HG03108 (cell line): ENCODE data around the gene EMC9.

Experiments
- ATAC-seq: cut with Tn5 transposase; IDR thresholded peaks from one replicate; pipeline ENCODE4 v1.9.1; 2021; ENCODE audit warnings: moderate library complexity; ENCODE audit not compliant: unreplicated experiment

Gene EMC9

DNA sequence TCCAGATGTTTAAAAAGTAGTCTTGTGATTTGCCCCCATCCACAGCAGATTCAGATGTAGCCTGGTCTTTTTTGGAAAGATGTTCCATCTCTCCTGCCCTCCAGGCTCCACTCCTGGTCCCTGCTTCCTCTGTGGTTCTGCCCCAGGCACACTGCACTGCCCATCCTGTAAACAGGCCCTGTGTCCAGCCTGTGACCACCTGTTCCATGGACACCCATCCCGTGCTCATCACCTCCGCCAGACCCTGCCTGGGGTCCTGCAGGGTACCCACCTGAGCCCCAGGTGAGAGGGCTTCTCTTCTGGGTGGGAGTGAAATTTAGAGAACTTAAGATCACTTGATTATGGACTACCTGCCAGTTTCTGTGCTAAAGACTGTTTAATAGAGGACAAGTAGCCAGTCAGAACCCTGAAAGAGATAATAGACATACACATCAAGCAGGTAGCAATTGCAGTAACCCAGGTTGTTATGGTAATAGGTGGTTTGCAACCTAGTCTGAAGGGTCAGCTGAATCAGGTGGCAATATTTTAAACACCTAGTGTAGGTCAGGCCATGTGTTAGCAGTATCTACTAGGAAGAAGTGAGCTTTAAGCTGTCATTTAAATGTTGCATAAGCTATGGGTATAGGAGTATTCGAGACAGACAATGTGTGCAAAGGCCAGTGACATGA is 8.0 kb upstream of the EMC9 start:
- no peak for ATAC-seq

DNA sequence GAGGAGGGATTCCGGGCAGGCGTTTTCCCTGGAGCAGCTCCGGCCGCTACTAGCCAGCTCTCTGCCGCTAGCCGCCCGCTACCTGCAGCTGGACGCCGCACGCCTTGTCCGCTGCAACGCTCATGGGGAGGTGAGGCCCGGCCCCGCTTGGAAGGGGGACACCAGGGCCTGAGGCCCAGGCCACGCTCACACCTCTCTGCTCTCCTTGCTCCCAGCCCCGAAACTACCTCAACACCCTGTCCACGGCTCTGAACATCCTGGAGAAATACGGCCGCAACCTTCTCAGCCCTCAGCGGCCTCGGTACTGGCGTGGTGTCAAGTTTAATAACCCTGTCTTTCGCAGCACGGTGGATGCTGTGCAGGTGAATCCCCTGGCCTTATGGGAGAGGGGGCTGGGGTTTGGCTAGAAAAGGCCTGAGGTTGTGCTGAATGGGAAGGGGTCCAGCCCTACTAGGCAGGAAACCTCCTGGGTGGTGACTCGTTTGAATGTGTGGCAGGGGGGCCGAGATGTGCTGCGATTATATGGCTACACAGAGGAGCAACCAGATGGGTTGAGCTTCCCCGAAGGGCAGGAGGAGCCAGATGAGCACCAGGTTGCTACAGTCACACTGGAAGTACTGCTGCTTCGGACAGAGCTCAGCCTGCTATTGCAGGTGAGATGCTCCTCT is 6.5 kb upstream of the EMC9 start:
- ATAC-seq = no peak

DNA sequence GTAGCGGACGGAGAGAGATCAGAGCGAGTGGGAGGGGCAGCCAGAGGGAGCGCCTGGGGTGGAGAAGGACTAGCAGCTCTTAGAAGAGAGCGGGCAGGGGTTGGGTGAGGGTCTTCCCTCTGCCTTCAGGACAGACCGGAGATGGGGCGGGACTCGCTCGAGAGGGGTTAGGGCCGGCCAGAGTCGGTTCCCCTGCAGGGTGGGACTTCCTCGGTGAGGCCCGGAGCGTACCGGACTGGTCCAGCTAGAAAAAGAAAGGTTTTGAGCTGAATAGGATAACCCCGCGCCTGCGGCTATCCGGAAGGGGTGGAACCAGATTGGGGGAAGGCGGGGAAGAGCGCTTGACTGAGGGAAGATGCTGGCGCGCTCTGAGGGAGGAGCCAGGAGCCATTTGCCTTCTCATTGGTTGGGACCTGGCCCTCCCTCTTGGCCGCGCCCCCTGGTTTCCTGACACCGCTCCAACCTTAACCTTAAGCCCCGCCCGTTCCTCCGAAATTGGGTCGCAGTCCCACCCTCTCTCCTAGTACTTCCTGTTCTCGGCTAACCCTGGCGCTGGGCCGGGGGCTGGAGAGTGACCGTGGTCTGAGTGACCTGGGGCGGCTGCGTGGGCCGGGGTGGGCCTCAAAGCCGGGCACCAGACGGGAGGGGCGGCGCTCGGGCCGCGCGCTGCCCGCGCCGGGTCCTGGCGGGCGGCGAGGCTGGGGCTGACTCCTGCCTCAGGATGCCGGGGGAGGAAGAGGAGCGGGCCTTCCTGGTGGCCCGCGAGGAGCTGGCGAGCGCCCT is 5.8 kb upstream of the EMC9 start, which contains the start of gene RNF31:
TSS of gene RNF31 (plus strand) at position 521 of the 783 bp plus-strand sequence. CDS start at position 722, 201 bp downstream.
- peak; percentile 79 for ATAC-seq

- peak; percentile 68 for ATAC-seq
These were observed 5.1 kb upstream of the EMC9 start, which contains the start of gene PSME2 for GRCh38 chr14:24146453-24146977. TSS of gene PSME2 (minus strand) at chr14:24146610. CDS start at chr14:24146581, 29 bp downstream.

DNA sequence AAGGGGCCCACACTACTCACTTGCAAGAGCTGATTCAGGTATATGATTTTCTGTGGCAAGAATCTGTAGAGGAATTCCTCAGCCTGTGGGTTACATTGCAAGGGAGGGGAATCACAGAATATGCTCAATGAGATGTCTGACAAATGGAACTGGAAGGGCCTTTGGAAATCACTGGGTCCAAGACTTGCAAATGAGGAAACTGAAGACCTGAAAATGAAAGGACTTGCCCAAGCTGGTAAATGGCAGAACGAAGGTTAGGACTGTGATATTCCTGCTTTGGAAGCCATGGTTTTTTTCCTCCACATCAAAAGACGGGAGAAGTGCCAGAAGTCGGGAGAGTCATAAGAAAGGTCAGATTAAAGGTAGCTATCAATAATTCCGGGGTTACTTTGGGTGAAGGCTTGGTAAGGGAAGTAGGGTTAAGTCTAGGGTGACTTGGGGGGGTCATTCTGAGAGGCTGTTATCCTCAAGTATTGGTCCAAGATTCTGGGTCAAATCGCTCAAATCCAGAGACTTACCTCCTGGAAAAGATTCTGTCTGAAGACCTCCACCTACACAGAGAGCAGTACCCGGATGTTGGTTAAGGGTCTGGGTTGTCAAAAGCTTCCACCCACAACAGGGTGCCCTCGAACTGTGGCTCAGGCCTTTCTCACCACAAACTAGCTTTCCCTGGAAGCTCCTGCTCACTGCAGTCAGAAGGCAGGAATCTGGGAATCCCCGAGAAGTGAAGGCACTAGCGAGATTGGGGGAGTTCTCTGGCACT is 4.5 kb upstream of the EMC9 start:
- ATAC-seq = no peak

DNA sequence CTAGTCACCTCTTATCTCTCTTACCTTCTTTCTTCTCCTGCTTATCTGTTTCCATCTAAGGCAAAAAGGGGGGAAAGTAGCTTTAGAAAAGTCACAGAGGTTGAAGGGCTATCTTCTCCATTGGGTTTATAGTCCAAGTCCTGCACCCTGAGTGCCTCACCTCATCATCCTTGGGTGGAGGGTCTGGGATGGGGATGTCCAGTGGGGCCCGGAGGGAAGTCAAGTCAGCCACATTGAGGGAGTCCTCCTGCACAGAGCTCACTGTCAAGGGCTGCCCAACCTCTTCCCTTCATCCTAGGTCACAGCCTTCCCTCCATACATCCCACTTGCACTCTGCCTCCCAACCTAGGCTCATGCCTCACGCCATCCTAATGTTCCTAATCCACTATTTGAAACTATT is 3.8 kb upstream of the EMC9 start:
- no peak for ATAC-seq

GRCh38 chr14:24144451-24144850 is 3.1 kb upstream of the EMC9 start:
- ATAC-seq = no peak

DNA sequence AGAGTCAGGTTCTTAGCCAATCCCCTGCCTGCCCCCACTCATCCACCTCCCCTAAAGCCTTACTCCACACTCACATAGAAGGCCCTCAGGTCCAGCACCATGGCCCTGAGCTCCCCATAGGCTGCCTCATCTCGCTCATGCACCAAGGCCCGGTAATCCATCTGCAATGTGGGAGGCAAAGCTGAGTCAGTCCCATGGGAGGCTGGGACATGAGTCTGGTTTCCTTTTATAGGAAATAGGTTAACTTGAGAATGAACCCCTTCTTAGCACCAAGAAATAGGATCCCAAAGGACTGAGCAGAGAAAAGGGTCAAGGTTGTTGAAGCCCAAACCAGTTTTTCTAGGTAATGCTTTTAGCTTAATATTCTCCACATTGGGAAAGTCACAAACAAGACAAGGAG is 2.1 kb upstream of the EMC9 start:
- ATAC-seq = no peak

DNA sequence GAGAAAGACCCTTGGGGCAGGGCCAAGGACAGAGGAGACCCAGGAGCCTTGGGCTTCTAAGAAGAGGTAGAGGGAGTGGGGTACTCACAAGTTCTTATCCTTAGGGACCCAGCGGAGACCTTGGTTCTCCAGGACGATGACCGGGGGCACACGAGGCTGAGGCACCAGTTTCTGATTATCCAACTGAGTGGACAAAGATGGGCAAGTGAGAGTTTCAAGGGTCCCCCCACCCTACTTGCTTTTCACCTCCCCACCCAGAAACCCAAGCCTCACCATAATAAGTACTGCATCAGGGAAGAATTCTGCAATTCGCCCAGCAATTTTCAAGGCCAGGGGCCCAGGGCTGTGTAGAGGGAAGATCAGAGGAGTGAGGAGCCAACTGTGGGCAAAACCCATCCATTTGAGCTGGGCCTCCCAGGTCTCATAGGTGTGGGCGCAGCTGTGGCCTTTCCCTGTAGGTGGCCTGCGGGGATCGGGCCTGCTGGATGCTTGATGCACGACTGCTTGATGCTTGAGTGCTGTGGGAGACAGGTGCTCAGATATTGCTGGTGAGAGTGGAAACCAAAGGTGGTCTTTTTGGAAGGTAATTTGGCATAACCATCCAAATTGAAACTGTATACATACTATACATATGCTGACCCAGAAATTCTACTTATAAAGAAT is 2.0 kb downstream of the EMC9 start:
- ATAC-seq = no peak

DNA sequence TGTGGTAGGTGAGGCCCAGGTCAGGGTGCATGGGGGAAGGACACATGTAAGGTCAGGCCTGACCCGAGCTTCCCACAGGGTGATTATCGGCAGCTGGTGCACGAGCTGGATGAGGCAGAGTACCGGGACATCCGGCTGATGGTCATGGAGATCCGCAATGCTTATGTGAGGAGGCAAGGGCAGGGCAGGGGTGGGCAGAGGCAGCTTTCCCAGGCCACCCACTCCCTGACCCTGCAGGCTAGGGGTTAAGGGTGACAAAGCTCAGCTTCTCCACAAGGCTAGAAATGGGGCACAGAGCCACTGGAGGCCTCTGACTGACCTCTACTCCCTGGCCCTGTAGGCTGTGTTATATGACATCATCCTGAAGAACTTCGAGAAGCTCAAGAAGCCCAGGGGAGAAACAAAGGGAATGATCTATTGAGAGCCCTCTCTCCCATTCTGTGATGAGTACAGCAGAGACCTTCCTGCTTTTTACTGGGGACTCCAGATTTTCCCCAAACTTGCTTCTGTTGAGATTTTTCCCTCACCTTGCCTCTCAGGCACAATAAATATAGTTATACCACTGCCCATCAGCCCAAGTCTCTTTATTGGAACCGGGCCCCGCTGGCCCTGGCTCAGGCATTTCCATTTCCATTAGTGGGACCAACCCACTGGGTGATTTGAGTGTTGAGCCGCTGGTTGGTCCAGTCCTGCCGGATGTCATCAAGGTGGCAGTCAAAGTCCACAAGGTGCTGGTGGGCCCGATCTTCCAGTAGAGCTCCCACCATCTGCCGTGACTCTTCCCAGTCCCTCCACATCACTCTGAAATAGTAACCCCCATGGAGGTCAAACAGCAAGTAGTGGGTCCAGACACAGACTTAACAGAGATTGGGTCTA is 2.8 kb downstream of the EMC9 start:
- no peak for ATAC-seq

GRCh38 chr14:24137529-24138395 is 3.6 kb downstream of the EMC9 start:
- no peak for ATAC-seq

DNA sequence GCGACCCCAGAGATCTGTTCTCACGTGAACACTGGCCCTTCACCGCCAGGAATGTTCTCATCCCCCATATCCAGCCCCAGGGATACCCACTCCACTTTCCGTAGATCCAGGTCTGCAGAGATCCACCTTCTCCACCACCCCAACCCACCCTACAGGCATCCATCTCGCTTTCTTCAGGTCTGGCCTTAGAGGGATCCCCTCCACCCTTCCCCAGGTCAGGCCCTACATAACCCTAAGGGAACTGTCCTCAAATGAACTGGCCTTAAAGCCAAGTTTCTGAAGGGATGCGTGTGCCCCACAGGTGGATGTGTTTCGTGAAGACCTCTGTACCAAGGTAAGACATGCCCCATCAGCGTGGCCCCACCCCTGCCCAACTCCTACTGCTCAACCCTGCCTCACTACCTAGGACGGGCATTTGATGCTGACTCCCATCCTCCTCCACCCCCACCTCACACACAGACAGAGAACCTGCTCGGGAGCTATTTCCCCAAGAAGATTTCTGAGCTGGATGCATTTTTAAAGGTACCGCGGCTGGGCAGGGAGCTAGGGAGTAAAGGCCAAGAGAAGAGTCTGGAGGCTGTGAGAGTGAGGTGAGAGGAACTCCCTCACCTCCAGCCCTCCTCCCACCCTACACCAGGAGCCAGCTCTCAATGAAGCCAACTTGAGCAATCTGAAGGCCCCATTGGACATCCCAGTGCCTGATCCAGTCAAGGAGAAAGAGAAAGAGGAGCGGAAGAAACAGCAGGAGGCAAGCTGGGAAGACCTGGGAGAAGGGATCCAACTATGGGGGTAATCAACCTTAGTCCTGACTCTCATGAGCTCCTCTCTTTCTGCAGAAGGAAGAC is 4.5 kb downstream of the EMC9 start:
- ATAC-seq = no peak

- peak; percentile 79 for ATAC-seq
These were observed 5.3 kb downstream of the EMC9 start, which contains the start of gene PSME1 for GRCh38 chr14:24135834-24136683. TSS of gene PSME1 (plus strand) at chr14:24136194. CDS start at chr14:24136263, 69 bp downstream.

- no peak for ATAC-seq
These were observed 5.9 kb downstream of the EMC9 start for GRCh38 chr14:24135584-24135833.

DNA sequence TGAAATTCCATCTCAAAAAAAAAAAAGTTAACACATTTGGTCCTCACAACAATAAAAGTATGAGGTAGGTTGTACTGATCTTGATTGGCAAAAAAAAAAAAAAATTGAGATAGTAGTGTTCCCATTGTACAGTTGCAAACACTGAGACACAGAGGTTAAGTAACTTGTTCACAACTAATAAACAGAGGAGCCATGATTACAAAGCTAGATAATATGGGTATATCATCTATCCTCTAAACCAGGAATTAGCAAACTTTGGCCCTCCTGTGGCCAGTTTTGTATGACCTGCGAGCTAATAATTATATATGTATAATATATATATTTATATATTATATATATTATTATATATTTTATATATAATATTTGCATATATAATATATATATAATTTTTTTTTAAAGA is 7.7 kb downstream of the EMC9 start:
- no peak for ATAC-seq

- no peak for ATAC-seq
These were observed 8.4 kb downstream of the EMC9 start for GRCh38 chr14:24132976-24133375.
